AG09309 (cell line): ENCODE results near the gene ELL.

Experiments
- DNase-seq: peaks from one replicate; pipeline ENCODE4 v3.0.0-alpha.2; 2010; ENCODE audit warnings: low read depth
- H3K4me3 ChIP-seq: 2 replicates; pipeline ENCODE4 v1.5.1; 2011; ENCODE audit warnings: mild to moderate bottlenecking, low read depth, low read length, moderate library complexity; ENCODE audit not compliant: control insufficient read depth
- CTCF ChIP-seq: IDR thresholded peaks from 2 replicates; pipeline ENCODE4 v1.5.1; 2011; ENCODE audit warnings: mild to moderate bottlenecking, low read depth, low read length, inconsistent platforms; ENCODE audit not compliant: insufficient read depth, control insufficient read depth; ENCODE audit errors: missing control alignments

Gene ELL

DNA sequence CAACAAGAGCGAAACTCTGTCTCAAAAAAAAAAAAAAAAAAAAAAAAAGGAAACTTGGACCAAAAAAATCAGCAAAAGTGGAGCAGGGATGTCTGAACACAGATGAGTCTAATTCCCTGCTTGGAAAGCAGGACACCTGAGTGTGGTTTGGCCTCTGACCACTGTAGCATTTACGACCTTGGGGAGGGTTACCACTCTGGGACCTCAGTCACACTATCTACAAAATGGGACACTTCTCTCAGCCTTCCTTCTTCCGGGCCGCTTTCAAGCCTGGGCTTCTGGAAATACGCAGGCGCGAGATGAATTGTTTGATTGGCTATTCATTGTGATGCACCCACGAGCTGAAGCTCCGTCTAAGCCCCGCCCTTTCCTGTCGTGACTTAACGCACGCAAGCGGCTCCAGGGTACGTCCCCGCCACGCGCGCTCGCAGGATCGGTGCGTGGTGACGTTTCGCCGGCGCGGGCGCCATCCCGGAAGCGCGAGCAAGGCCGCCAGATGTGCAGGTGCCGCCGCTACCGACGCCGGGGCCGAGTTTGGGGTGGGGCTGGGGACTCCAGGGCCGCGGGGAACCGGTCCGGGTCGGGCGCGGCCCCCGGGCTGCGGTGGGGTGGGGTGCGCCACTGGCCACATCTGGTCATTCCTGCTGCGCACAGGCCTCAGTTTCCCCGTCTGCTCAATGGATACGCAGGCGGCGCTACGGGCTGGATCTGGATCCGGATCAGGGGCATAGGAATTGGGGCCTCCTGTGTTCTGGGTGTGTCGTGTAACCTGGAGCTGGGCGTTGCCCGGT, 35.7 kb upstream of the ELL start, which contains the start of gene KXD1:
TSS of gene KXD1 (plus strand) at position 460 of the 791 bp plus-strand sequence. CDS start 4,187 bp downstream, outside the sequence.
- DNase-seq, result peak; percentile 97
- H3K4me3 ChIP-seq, result peak within 1 kb of the TSS; percentile 90
- TF ChIP-seq CTCF, result no peak

DNA sequence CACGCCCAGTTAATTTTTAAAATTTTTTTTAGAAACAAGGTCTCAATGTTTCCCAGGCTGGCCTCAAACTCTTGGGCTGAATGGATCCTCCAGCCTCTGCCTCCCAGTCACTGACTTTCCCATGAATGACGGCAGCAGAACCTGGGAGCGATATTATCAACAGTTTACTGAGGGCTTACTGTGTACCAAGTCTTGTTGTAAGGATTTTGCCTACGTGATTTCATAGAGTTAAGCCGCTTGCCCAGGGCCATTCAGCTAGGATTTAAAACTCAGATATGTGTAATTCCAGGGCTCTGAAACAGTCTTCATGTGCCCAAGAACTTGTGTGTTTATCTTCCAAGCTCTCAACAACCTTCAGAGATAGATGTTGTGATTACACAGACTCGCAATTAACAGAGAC, 29.8 kb upstream of the ELL start:
- H3K4me3 ChIP-seq, result no peak overlapping the region
- DNase-seq, result no peak
- no peak for TF ChIP-seq CTCF

GRCh38 chr19:18543814-18544475, 22.1 kb upstream of the ELL start:
- TF ChIP-seq CTCF, result no peak
- H3K4me3 ChIP-seq, result peak overlapping the region; percentile 30
- no peak for DNase-seq

DNA sequence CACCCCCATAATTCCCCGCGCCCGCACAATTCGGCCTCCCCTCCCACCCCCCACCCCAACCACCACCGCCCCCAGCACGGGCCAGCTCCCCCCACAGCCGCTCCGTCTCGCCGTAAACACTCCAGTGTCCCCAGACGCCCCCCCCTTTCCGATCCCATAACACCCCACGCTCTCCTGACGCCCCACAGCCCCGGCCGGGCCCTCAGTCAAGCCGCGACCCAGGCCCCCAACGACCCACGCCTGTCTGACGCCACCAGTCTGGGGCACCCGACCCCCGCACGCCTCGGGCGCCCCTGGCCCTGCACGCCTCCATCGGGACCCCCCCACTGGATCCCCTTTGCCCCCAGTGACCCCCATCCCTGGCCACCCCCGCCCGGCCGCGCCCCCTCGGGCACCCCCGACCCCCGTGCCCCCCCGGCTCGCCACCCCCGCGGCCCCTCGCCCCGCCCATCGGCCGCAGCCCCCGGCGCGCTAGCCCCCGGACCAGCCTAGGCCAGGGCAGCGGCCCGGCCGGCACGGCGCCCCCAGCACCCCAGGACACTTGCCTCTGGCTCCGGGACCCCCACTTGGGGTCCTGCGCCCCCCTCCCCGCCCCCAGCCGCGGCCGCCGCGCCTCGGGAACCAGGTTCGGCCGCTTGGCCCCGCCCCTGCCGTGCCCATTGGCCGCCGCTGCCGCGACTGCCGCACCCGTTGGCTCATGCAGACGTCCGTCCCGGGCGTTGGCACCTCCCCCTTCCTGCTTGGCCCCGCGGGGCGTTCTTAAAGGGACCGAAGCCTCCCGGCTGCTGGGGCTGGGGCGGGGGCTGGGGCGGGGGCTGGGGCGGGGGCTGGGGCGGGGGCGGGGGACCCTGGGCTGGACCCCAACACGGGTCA, 21.3 kb upstream of the ELL start, which contains the start of gene FKBP8:
TSS of gene FKBP8 (minus strand) at position 633 of the 873 bp plus-strand sequence. CDS start 1,603 bp downstream, outside the sequence.
- H3K4me3 ChIP-seq, result peak within 1 kb of the TSS; percentile 69
- no peak for TF ChIP-seq CTCF
- peak; percentile 56 for DNase-seq

- no peak for DNase-seq
- no peak for TF ChIP-seq CTCF
Observed at GRCh38 chr19:18541992-18542940, 20.4 kb upstream of the ELL start.

More at GRCh38 chr19:18541992-18542940, 20.4 kb upstream of the ELL start:
- peak overlapping the region; percentile 69 for H3K4me3 ChIP-seq
